HG03457 (cell line): ENCODE measurements around the gene SKI.
"Not testable (repeated sequence)": the region's sequence is repeated elsewhere in the genome, so short reads cannot be mapped to it uniquely, and the experiment has no call there.

Source experiments
- ATAC-seq: cut with Tn5 transposase; IDR thresholded peaks from one replicate; pipeline ENCODE4 v1.9.1; 2021; ENCODE audit warnings: moderate number of reproducible peaks; ENCODE audit not compliant: unreplicated experiment

SKI gene

DNA sequence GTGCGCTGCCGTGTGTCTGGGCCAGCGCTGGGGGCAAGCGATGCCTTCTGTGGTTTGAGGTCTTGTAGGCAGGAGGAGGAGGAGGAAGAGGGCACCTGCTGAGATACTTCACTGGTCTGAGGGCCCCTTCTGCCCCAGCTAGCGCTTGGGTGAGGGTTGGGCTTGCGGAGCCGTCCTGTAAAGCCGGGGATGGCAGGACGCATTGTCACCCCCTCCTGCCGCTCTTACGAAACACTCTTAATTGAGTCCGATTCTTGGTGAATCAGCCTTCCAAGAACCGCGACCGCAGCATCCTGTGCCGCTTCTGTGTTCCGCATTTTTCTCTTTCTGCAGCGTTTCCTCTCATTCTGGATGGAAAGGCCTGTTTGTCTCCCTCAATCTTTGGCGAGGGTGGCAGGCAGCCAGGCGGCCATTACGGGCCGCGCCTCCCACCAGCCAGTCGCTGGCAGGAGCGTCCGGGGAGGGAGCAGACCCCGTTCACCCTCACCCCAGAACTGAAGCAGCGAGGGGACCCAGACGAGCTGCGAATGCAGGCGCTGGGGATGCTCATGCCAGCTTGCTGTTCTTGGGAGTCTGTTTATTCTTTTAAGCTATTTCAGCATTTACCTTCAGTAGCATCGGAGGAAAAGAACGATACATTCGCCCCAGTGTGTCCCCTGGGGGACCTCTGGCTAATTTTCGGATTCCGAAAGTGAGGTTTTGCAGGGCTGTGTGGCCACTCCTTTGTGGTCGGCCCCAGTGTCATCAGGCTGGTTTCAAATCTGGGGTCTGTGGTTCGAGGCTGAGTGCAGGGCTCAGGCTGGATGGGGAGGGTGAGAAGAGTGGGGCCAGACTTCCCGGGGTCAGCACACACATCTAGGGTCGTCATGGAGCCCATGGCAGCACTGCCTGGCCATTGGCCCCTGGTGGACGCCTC is 62.7 kb downstream of the SKI start:
- ATAC-seq, result peak; percentile 59

DNA sequence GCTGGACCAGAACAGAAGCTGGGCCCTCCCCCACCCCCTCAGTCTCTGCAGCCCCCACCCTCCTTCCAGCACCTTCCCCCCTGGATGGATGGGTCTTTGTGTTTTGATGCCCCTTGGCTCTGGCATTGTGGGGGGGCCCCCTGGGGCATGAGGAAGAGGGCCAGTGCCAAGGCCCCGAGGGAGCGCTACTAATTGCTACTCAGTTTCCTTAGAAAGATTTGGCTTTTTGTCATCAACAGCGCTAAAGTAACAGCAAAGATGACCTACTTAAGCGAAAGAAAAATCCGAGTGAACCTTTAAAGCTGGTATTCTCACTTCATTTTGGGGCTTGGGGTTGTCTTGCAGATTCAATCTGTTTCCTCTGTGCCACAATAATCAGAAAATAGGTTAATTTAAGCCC is 63.5 kb downstream of the SKI start:
- no peak for ATAC-seq

DNA sequence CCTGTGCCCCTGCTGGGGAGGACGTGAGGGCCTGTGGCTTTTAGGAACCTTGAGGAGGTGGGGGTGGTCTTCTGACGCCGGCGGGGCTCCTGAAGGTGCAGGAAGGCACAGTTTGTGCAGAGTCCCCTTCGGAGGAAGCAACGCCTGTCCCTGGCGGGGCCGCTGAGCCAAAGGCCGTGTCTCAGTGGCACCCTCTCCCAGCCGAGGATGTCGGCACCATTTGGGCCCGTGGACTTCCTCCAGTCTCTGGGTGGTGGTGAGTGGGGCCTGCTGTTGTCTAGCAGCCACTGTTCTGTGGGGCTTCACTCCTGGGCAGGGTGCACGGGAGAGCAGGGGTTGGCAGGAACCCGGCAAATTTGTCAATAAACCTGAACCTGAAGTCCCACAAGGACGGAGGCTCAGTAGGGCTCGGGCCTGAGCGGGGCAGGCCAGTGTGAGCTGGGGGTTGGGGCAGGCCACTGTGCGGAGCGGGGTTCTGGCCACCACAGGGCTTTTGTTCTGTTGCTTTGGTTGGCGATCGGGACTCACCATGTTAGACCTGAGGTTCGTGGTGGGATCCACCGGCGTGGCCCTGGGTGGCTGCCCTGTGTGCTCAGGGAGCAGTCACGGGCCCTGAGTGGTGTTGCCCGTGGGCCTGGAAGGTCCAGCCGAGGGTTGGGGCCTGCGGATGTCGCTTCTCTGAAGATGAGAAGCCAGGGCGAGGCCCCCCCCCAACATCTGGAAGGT is 64.8 kb downstream of the SKI start:
- ATAC-seq, result no peak

DNA sequence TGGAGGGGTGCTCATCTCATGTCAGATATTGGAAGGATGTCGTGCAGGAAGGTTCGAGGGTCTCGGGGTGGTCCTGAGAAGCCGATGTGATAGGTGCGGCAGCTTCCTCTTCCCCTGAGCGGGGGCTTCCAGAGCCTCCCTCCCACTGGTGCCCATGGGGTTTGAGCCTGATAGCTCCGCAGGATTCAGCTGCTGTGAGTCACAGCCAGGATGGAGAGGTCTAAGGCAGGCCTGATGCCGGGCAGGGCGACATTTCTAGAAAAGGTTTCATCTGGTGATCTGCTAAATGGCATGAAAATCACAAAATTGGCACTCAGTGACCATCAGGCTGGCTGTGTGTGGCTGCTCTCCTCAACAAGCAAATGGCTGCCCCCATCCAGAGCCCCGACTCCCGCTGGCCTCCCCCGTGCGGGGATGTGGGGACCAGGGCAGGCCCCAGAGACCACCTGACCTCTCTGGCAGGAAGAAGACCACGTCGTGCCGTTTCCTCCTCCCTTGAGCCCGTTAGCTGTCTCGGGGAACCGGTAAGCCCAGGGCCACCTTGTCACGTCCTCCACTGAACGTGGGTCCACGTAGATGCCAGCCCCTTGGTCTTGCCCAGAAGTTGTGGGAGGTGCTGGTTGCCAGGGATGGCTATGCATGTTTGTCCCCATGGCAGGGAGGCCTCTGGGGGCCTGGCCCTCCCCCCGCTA is 66.1 kb downstream of the SKI start:
- no peak for ATAC-seq

DNA sequence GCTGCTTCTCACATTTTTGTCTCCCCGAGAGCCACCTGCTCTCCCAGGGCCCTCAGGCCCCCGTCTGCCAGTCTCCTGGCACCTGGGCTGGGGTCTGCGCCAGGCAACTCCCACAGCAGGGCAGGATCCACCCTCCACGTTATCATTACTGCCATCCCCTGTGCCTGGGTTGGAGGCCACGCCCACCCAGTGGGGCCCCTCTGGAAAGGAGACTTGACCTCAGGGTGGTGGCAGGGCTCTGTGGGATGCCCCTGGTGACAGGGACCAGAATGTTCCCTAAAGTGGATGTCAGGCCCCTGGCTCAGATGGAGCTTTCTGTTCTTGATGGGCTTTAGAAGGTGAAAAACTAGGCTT is 66.6 kb downstream of the SKI start:
- no peak for ATAC-seq

DNA sequence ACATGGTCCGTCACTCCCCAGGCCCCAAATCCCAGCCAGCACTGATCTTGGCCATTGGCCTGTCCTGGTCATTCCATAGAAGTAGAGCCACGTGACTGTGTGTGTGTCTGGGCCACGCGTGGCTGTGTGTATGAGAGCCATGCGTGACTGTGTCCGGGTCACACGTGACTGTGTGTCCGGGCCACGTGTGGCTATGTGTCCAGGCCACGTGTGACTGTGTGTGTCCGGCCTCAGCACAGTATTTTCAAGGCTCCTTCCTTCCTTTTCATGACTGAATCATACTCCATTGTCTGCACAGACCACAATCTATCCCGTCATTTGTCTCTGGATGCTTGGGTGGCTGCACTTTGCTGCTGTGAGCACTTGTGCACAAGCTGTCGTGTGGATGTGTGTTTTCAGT is 67.4 kb downstream of the SKI start:
- no peak for ATAC-seq

DNA sequence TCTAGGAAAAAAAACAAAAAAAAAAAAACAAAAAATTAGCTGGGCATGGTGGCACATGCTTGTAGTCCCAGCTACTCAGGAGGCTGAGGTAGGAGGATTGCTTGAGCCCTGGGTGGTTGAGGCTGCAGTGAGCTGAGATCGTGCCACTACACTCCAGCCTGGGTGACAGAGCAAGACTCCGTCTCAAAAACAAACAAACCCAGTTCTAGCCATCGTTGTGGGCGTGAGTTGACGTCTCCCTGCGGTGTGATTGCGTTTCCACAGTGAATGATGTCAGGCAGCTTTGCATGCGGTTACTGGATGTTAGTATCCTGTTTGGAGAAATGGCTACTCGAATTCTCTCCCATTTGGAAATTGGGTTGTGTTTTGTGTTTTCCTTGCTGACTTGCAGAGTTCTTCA is 68.1 kb downstream of the SKI start:
- ATAC-seq, result not testable (repeated sequence)

DNA sequence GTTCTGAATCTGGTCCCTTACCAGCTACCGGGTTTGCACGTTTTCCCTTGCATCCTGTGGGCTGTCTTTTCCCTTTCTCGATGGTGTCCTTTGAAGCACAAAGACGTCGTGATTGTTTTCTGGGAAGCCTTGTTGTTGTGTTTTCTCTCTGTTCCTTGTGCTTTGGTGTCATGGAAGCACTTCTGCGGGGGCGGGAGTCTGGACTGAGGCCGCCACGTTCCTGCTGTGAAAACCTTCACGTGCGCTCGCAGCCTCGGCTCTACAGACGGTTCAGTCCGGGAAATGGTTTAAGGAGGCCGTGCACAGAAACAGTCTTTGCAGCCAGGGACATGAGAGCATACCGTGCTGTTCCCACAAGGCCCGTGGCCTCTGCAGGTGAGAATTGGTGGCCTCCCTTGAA is 68.5 kb downstream of the SKI start:
- ATAC-seq, result no peak

DNA sequence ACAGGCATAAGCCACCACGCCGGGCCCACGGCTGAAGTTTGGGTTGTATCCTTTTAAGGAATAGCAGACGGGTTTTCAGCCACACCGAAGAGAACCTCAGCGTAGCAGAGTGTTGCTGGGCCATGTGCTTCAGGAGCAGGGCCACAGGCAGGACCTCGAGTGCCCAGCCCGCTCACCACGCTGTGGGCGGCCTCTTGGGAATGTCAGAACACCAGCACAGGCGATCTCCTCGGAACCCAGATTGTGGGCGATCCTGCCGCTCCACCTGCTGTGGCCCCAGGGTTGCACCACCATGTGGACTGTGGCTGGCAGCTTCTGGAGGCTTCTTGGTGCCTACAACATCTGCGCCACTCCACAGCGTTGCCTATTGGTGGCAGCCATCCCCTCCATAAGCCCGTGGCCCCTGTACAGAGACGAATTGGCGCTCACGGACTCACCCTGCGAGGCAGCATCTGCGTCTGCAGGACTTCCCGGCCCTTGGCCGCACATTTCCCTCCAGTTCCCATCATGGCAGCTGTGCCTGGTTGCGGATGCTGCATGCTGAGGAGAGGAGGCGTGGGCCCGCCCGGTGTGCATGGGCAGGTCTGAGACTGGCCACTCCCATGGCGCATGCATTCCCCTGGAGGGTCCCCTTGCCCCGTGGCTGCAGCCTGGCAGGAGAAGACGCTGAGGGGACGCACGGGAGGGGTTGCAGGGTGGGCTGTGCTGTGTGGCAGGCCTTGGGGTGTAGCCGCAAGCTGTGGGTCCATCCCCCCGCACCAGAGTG is 69.3 kb downstream of the SKI start:
- no peak for ATAC-seq

DNA sequence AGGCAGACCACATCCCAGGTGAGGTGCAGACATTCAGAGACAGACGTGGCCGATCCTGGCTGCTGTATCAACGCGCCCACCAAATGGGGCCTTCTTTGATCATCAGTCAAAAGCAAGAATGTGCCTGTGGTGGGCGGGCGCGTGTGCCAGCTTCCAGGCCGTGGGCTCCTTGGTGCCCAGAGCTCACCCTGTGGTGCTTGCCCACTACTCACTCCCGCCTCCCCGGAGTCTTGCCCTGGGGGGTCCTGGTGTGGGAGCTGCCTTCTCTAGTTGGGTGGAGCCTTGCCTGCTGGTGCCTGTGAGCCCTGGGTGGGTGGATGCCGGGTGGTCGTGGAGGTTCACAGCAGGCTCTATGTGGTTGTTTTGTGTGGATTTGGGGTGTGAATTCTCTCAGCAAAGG is 70.6 kb downstream of the SKI start:
- ATAC-seq, result no peak

DNA sequence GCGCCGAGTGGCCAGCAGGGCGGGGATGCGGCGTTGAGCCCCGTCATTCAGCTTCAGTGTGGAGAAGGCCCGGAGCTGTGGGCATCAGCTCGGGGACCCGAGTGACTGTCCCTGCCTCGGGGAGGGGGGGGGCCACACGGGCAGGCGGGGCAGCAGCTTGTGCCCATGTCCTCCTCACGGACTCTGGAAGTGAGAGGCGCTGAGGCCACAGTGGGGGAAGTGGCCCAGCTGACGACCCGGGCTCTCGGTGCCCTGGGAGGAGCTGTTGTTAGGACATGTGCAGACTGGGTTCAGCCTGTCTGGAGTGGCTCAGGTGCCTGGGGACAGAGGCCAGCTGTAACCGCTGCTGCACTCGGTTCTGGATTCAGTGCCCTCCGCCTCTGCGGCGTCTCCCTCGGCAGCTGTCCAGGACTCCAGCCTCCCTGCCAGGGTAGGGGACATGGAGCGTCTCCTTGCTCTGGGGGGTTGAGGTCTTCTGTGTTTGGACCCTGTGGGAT is 71.1 kb downstream of the SKI start:
- no peak for ATAC-seq

DNA sequence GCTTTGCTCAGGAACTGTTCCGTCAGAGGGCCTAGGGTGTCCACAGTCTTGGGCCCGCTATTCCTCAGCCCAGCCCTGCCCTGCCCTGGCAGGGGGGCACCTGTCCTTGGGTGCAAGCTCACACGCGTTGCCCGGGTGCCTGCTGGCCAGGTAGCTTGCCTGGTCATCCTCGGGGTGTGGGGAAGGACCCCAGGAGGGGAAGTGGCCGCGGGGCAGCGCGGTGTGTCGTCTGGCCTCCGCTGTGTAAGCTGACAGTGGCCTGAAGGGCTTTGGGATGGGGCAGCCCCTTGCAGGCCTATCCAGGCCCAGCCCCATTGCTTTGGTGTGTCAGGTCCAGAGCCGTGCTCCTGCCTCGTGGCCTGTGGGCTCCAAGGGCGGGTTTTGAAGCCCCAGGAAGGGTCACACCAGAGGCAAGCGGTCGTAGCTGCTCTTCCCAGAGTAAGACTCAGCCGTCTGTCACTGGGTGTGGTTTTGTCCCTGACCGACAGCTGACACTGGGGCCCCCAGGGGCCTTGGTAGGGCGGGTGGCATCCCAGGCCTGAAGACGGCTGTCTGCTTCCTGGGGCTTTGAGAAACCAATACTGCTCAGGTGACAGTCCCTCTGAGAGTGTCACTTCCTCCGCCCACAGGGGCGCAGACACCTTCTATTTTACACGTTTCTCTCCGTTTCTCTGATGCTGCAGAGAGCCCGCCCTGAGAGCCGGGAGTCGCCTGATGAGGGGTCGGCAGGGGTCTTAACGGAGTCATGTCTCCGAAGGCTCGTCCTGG is 72.1 kb downstream of the SKI start:
- ATAC-seq, result peak; percentile 64

DNA sequence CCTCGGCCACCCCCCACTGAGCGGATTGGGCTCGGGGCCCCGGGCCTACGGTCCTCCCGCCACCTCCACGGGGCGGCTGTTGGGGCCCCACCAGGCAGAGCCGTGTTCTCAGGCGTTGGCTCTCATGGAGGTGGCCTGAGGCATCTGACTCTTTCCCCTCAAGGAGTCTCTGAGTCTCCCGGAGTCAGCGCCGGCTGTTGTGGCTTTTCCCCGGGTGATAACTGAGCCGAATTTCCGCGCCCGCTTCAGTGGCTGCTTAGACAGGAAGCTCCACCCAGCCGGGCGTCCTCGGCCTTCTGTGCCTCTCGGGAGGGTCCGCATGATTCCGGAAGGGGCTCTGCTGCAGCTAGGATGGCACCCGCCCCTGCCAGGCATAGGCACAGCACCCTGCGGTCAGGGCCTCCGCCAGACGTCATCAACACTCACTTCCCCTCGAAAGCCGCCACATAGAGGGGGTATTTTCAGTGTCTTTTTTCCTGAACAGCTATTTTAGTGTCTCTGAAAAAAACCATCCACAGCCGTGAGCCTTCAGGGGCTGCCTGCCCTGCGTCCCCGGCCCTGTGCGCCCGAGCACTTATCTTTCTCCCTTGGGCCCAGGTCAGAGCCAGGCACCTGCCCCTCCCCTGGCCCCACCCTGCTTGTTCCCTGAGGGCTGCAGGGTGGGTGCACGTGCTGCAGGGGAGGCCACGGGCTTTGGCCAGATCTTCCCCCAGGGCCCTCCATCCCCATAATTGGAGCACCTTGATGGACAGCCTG is 72.9 kb downstream of the SKI start:
- ATAC-seq, result peak; percentile 41

DNA sequence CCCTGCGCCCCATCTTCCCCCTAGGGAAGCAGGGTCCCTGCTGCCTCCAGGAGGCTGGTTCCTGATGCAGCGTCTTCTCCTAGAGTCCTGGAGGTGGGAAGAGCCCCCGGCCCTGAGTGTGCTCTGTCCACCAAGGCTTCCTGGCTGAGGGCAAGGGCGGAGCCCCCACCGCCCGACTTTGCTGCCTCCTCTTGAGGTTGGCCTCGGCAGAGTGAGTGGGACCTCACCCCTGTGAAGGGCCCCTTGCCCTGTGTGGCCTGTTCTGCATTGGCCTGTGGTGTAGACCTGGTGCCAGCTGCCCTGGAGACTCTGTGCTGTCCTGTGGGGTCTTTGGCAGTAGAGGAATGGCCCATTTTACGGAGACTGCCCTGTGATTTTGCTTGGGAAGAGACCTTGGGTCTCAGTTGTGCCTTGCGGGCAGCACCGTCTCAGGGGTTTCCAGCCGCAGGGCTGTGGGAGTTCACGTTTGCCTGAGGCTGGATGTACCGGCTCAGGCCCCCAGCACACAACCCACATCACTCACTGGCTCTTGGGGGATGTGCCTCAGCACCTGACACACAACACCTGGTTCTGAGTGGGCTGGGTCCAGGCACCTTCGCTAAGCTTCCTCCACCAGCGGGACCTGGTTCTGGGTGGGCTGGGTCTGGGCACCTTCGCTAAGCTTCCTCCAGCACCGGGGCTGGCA is 73.6 kb downstream of the SKI start:
- no peak for ATAC-seq

DNA sequence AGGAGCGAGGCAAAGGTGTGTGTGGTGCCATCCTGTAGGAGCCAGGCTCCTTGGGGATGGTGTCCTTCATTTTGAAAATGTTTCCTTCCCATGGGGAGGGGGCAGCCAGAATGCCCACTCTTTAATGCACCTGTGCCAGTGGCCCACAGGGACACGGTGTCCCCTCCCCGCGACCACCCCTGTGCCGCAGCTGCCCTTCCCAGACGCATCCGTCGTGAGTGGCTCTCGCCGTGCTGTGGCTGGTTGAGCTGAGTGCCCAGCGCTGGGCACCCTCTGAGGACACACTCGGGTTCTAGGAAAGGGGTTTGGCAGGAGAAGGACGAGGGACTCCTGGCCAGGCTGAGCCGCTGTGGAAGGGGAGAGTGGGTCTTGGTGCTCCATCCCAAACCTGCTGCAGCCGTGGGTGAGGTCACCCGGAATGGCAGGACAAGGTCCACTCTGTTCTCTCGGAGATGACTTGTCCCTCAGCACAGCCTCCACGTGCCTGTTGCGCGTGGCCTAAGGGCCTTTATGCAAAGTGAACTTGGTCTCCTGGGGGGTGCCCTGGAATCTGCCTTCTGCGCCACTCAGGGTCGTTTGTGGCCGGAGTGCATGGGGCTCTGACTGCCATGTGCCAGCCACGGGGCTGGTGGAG is 74.3 kb downstream of the SKI start:
- ATAC-seq, result no peak

DNA sequence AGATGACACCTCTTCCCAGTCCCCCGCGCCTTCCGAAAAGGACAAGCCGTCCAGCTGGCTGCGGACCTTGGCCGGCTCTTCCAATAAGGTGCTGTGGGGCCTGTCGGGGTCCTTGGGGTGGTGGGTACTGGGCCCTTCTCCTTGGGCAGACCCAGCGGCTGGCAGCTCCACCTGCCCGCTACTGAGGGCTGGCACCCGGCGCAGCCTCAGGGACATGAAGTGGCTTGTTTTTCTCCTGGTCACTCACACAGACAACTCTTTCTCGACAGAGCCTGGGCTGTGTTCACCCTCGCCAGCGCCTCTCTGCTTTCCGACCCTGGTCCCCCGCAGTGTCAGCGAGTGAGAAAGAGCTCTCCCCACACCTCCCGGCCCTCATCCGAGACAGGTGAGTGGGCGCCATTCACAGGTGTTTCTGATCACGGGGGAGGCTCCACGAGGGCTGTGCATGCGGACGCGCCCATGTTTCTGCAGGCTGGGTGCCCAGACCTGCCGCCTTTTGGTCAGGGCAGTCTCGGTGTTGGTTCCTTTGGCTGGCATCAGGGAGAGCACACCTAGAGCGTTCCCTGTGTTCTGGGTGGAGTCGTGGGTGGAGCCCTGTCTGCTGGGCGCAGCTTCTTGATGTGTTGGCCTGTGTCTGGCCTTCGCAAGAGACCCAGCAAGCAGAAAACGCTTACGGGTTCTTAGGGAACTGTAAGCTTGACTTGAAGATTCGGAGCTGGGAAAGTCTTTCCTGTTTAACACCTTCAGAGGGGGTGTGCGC is 75.1 kb downstream of the SKI start:
- ATAC-seq, result no peak

DNA sequence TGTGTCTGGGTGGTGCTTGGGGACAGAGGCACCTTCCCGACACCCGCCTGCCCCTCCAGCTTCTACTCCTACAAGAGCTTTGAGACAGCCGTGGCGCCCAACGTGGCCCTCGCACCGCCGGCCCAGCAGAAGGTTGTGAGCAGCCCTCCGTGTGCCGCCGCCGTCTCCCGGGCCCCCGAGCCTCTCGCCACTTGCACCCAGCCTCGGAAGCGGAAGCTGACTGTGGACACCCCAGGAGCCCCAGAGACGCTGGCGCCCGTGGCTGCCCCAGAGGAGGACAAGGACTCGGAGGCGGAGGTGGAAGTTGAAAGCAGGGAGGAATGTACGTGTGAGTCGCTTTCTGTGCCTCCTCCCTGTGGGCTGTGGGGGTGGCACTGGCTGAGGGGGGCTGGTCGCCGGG is 75.7 kb downstream of the SKI start:
- ATAC-seq, result no peak

DNA sequence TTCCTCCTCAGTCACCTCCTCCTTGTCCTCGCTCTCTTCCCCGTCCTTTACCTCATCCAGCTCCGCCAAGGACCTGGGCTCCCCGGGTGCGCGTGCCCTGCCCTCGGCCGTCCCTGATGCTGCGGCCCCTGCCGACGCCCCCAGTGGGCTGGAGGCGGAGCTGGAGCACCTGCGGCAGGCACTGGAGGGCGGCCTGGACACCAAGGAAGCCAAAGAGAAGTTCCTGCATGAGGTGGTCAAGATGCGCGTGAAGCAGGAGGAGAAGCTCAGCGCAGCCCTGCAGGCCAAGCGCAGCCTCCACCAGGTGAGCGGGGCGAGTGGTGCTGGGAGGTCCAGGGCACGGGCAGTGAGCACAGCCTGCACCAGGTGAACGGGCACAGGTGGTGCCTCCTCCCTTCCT is 76.2 kb downstream of the SKI start:
- no peak for ATAC-seq
